HL-60/S4 treated with retinoic acid at 250 ng/mL for 4 days and 3 days (cell line): ENCODE measurements around the gene AMN.

Source experiments
- in situ Hi-C: fragments of 300-500 bp; cut with MboI; formaldehyde crosslinking; loops from 2 replicates; pipeline ENCODE4 v1.7.0; 2022; ENCODE audit warnings: low sequenced_read_pairs

The AMN gene

GRCh38 chr14:102927878-102928411 lies 5.5 kb downstream of the AMN start:
- in situ Hi-C loops = no loop called here

- in situ Hi-C loops = no loop called here
Measured at GRCh38 chr14:102928412-102929240, 6.2 kb downstream of the AMN start.

- in situ Hi-C loops = no loop called here
Measured at GRCh38 chr14:102929241-102930137, 7.0 kb downstream of the AMN start.

- in situ Hi-C loops = no loop called here
Measured at GRCh38 chr14:102930138-102930752, 7.8 kb downstream of the AMN start.

GRCh38 chr14:102930753-102931579 lies 8.5 kb downstream of the AMN start:
- in situ Hi-C loops = no loop called here

- in situ Hi-C loops = no loop called here
Measured at GRCh38 chr14:102931580-102932285, 9.3 kb downstream of the AMN start.

GRCh38 chr14:102932484-102933248 lies 10.2 kb downstream of the AMN start:
- in situ Hi-C loops = no loop called here

- in situ Hi-C loops = no loop called here
Measured at GRCh38 chr14:102933618-102934231, 11.3 kb downstream of the AMN start.

GRCh38 chr14:102935756-102936155 lies 13.3 kb downstream of the AMN start:
- in situ Hi-C loops = no loop called here

GRCh38 chr14:102937331-102938175 lies 15.1 kb downstream of the AMN start:
- in situ Hi-C loops = no loop called here

- in situ Hi-C loops = no loop called here
Measured at GRCh38 chr14:102938191-102938590, 15.7 kb downstream of the AMN start.

- in situ Hi-C loops = no loop called here
Measured at GRCh38 chr14:102939329-102939728, 16.9 kb downstream of the AMN start.

- in situ Hi-C loops = no loop called here
Measured at GRCh38 chr14:102939820-102940561, 17.5 kb downstream of the AMN start.

- in situ Hi-C loops = no loop called here
Measured at GRCh38 chr14:102940729-102941362, 18.4 kb downstream of the AMN start.

- in situ Hi-C loops = no loop called here
Measured at GRCh38 chr14:102941419-102942011, 19.1 kb downstream of the AMN start.

- in situ Hi-C loops = no loop called here
Measured at GRCh38 chr14:102942069-102942468, 19.6 kb downstream of the AMN start.
